WTC11 (cell line): ENCODE results near the gene TDRD10. TPM values are rescaled to one million over a fixed set of nuclear protein-coding genes. Genes with fewer than 3 reads are reported as not detected.

Experiments used
- ATAC-seq: fragments of 200-7000 bp; cut with Tn5 transposase; 2 replicates; pipeline ENCODE4 v1.10.0; 2021; ENCODE audit warnings: mild to moderate bottlenecking, moderate library complexity
- CTCF ChIA-PET: fragments of 300-600 bp; sonication (Branson Sonifier 250); formaldehyde crosslinking; loops from one replicate; lab custom pipeline; 2021; ENCODE audit warnings: antibody characterized with exemption; lab: Charles Lee
- POLR2A ChIA-PET: fragments of 350-600 bp; sonication (Branson Sonifier 250); formaldehyde crosslinking; loops from one replicate; lab custom pipeline; 2021; ENCODE audit warnings: antibody characterized with exemption; lab: Charles Lee
- DNase-seq: peaks from one replicate; pipeline ENCODE4 v3.0.0; 2021; ENCODE audit warnings: low spot score
- H3K27ac Mint-ChIP-seq: 2 replicates; pipeline ENCODE4 v1.8.0; 2021; ENCODE audit warnings: mixed read lengths
- H3K27me3 Mint-ChIP-seq: 2 replicates; pipeline ENCODE4 v1.8.0; 2021; ENCODE audit warnings: low read depth, mild to moderate bottlenecking, moderate library complexity, mixed read lengths
- H3K36me3 Mint-ChIP-seq: 2 replicates; pipeline ENCODE4 v1.8.0; 2021; ENCODE audit warnings: mixed read lengths
- H3K4me1 Mint-ChIP-seq: 2 replicates; pipeline ENCODE4 v1.8.0; 2022; ENCODE audit warnings: mixed read lengths
- H3K4me3 Mint-ChIP-seq: 2 replicates; pipeline ENCODE4 v1.8.0; 2021; ENCODE audit warnings: mild to moderate bottlenecking, moderate library complexity, mixed read lengths
- H3K9me3 Mint-ChIP-seq: 2 replicates; pipeline ENCODE4 v1.8.0; 2021; ENCODE audit warnings: mixed read lengths
- ARID4B ChIP-seq: sonication (generic); formaldehyde crosslinking; IDR thresholded peaks from 2 replicates; pipeline ENCODE4 v1.8.0; 2023; ENCODE audit warnings: missing genetic modification reagents, mild to moderate bottlenecking, borderline replicate concordance
- ATF1 ChIP-seq: sonication (generic); formaldehyde crosslinking; IDR thresholded peaks from 2 replicates; pipeline ENCODE4 v1.8.1; 2023; ENCODE audit warnings: mild to moderate bottlenecking, moderate library complexity, missing genetic modification reagents
- ATF6 ChIP-seq: sonication (generic); formaldehyde crosslinking; IDR thresholded peaks from 2 replicates; pipeline ENCODE4 v1.8.1; 2023; ENCODE audit warnings: mild to moderate bottlenecking, missing genetic modification reagents
- CDX4 ChIP-seq: fragments of 250-450 bp; sonication (Bioruptor Pico); IDR thresholded peaks from 2 replicates; pipeline ENCODE4 v1.9.0; 2021; ENCODE audit warnings: moderate library complexity, mild to moderate bottlenecking, inconsistent platforms, borderline replicate concordance
- CTCF ChIP-seq: fragments of 200-600 bp; IDR thresholded peaks from 2 replicates; pipeline ENCODE4 v1.8.0; 2022; ENCODE audit warnings: antibody characterized with exemption
- ELF4 ChIP-seq: sonication (generic); formaldehyde crosslinking; IDR thresholded peaks from 2 replicates; pipeline ENCODE4 v1.8.1; 2022; ENCODE audit warnings: low read depth, mild to moderate bottlenecking, moderate library complexity, missing genetic modification reagents
- ETV6 ChIP-seq: sonication (generic); formaldehyde crosslinking; IDR thresholded peaks from 2 replicates; pipeline ENCODE4 v1.8.1; 2022; ENCODE audit warnings: mild to moderate bottlenecking, missing genetic modification reagents
- GTF2I ChIP-seq: fragments of 250-450 bp; sonication (Bioruptor Pico); conservative IDR thresholded peaks from 2 replicates; pipeline ENCODE4 v1.4.0; 2021; ENCODE audit warnings: mild to moderate bottlenecking
- HMGA2 ChIP-seq: fragments of 250-450 bp; sonication (Bioruptor Pico); IDR thresholded peaks from 2 replicates; pipeline ENCODE4 v1.4.0; 2021; ENCODE audit warnings: mild to moderate bottlenecking, moderate library complexity
- NFATC4 ChIP-seq: fragments of 250-450 bp; sonication (Bioruptor Pico); IDR thresholded peaks from 2 replicates; pipeline ENCODE4 v1.9.0; 2021; ENCODE audit warnings: mild to moderate bottlenecking
- USF1 ChIP-seq: sonication (generic); formaldehyde crosslinking; IDR thresholded peaks from 2 replicates; pipeline ENCODE4 v1.8.0; 2022; ENCODE audit warnings: mild to moderate bottlenecking, missing genetic modification reagents
- USF2 ChIP-seq: sonication (generic); formaldehyde crosslinking; IDR thresholded peaks from 2 replicates; pipeline ENCODE4 v1.8.1; 2023; ENCODE audit warnings: mild to moderate bottlenecking, missing genetic modification reagents, moderate library complexity
- ZNF121 ChIP-seq: sonication (generic); formaldehyde crosslinking; IDR thresholded peaks from 2 replicates; pipeline ENCODE4 v1.8.0; 2023; ENCODE audit warnings: missing genetic modification reagents
- ZNF263 ChIP-seq: sonication (generic); formaldehyde crosslinking; IDR thresholded peaks from 2 replicates; pipeline ENCODE4 v1.8.1; 2022; ENCODE audit warnings: low read depth, mild to moderate bottlenecking, moderate library complexity, missing genetic modification reagents
- ZNF281 ChIP-seq: sonication (generic); formaldehyde crosslinking; IDR thresholded peaks from 2 replicates; pipeline ENCODE4 v1.8.0; 2023; ENCODE audit warnings: mild to moderate bottlenecking, missing genetic modification reagents
- ZNF425 ChIP-seq: fragments of 250-450 bp; sonication (Bioruptor Pico); conservative IDR thresholded peaks from 2 replicates; pipeline ENCODE4 v1.9.0; 2021; ENCODE audit warnings: mild to moderate bottlenecking
- total RNA-seq: library from RNA; stranded (reverse); gene quantifications from 3 replicates; pipeline ENCODE4 v1.2.3, GENCODE V29; 2021

Gene TDRD10
- total RNA-seq, 1 experiment from 2014 or later = 0.09 TPM

- TF ChIP-seq ZNF281 (CRISPR knock-in tag) = no peak
- no peak for TF ChIP-seq ZNF263 (CRISPR knock-in tag)
- no peak for TF ChIP-seq GTF2I (CRISPR knock-in tag)
Measured at GRCh38 chr1:154541231-154541630, 39.2 kb downstream of the TDRD10 start (continued).

GRCh38 chr1:154546264-154547063 lies 44.4 kb downstream of the TDRD10 start:
- POLR2A ChIA-PET = interaction anchor here (0.6 to 1.5 kb wide), 3 partner anchors 21 to 67 kb away, joined by 3 to 5 read pairs (median 3); partner anchors contain the start of gene CHRNB2
- H3K27ac Mint-ChIP-seq = 0 out of 2 replicates have a peak overlapping the region, but pooled peaks have one; percentile 36
- H3K9me3 Mint-ChIP-seq = no peaks in the 10 kb centered on the region

More at GRCh38 chr1:154546264-154547063, 44.4 kb downstream of the TDRD10 start:
- DNase-seq (peak; percentile 82), ATAC-seq (peak; percentile 97)
- Mint-ChIP-seq H3K4me3 (no peak overlapping the region), H3K36me3 (peaks cover 26% of the 10 kb centered on the region), H3K27me3 (no peaks in the 10 kb centered on the region), H3K4me1 (no peaks in the 10 kb centered on the region; the same call in 1 of the 2 replicates)
- TF ChIP-seq ZNF425 (CRISPR knock-in tag) (no peak), CTCF (peak; percentile 84), ELF4 (CRISPR knock-in tag) (no peak), ATF1 (CRISPR knock-in tag) (no peak), ATF6 (no peak), ZNF121 (CRISPR knock-in tag) (no peak), ETV6 (CRISPR knock-in tag) (no peak), CDX4 (CRISPR knock-in tag) (no peak), USF1 (CRISPR knock-in tag) (no peak), HMGA2 (CRISPR knock-in tag) (peak; percentile 99), ARID4B (CRISPR knock-in tag) (no peak), NFATC4 (no peak), USF2 (CRISPR knock-in tag) (no peak)
- CTCF ChIA-PET = interaction anchor here (0.6 to 3.0 kb wide), 103 partner anchors 9 to 684 kb away, joined by 3 to 189 read pairs (median 4); partner anchors contain the start of genes ADAM15, CHRNB2, IL6R and KCNN3
